Stimulated activated CD4-positive, alpha-beta T cell treated with anti-CD3 and anti-CD28 coated beads, Interleukin-2, amount 100 ng/mL, for 24 hours (primary cell): ENCODE measurements around the gene PATZ1.

ENCODE experiments used
- DNase-seq, 2 donors: peaks; one replicate each; pipeline ENCODE4 v3.0.0-alpha.2; 2020

The PATZ1 gene

DNA sequence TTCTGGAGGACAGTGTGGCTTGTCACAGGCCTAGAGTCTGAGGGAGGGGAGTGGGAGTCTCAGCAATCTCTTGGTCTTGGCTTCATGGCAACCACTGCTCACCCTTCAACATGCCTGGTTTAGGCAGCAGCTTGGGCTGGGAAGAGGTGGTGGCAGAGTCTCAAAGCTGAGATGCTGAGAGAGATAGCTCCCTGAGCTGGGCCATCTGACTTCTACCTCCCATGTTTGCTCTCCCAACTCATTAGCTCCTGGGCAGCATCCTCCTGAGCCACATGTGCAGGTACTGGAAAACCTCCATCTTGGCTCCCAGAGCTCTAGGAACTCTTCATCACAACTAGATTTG lies 66.8 kb downstream of the PATZ1 start:
- no peak for DNase-seq

GRCh38 chr22:31278626-31279326 lies 67.4 kb downstream of the PATZ1 start:
- no peak for DNase-seq

DNA sequence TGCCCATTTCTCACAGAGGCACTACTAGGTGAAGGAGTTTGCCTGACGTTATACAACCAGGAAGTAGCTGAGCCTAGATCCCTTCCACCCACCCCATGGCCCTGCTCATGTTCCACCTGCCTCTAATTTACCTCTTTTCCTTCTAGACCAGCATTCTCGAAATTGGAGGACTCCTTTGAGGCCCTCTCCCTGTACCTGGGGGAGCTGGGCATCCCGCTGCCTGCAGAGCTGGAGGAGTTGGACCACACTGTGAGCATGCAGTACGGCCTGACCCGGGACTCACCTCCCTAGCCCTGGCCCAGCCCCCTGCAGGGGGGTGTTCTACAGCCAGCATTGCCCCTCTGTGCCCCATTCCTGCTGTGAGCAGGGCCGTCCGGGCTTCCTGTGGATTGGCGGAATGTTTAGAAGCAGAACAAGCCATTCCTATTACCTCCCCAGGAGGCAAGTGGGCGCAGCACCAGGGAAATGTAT lies 68.0 kb downstream of the PATZ1 start:
- no peak for DNase-seq

- no peak for DNase-seq
These were observed 68.4 kb downstream of the PATZ1 start for GRCh38 chr22:31277741-31278140.

- no peak for DNase-seq
These were observed 69.5 kb downstream of the PATZ1 start for GRCh38 chr22:31276426-31277167.
